A673 (cell line): ENCODE measurements around the gene VPS13D.

Source experiments
- CTCF ChIP-seq: fragments of 300-800, 200-600 bp; sonication (generic); conservative IDR thresholded peaks from 2 replicates; pipeline ENCODE4 v1.5.1; 2017; ENCODE audit warnings: low read depth, mild to moderate bottlenecking, antibody characterized with exemption, low read length, moderate library complexity, mixed read lengths
- EZH2 ChIP-seq: fragments of 200-600 bp; sonication (generic); IDR thresholded peaks from 2 replicates; pipeline ENCODE4 v1.6.1; 2017; ENCODE audit warnings: borderline replicate concordance, low read depth, mild to moderate bottlenecking, mixed read lengths, antibody characterized with exemption, low read length; ENCODE audit not compliant: poor library complexity, severe bottlenecking

DNA sequence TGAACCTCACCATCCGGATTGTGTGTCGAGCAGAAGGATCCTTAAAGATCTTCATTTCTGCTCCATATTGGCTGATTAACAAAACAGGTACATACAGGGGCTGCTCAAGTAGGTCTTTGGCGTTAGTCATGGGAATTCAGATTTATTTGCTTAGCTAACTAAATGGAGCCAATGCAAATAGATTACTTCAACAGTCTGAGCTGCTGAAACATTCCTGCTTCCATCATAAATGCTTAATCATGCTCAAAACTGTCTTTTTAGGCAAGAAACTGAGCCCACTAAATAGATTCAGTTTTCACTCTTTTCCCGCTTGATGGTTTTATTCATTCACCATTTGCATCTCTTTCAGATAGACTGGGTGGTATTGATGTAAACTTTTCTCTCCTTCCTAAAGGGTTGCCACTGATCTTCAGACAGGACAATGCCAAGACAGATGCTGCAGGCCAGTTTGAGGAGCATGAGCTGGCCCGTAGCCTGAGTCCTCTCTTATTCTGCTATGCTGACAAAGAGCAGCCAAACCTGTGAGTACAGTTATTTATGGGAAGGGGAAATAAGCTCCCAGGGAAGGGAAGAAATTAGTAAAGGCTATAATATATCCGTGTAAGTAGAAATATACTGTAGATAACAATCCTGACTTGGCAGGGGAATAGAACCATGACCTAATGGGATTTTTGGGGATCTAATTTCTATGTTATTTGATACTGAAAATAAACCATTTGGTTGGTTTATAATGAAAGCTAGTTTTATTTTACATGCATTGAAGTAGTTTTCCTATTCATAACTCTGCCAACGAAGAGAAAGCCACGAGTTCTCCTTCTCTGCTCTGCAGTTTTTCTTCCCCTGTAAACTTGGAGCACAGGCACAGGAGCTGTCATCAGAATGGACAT, 126.4 kb downstream of the VPS13D start:
- TF ChIP-seq CTCF: no peak
- TF ChIP-seq EZH2: no peak
